AG04450 (cell line): ENCODE results near the gene AATK. TPM values are rescaled to one million over a fixed set of nuclear protein-coding genes. Genes with fewer than 3 reads are reported as not detected.

Experiments used
- CTCF ChIA-PET: fragments of 300-600, 350-600 bp; formaldehyde crosslinking; extraction: SDS; loops from one replicate; lab custom pipeline; 2022; ENCODE audit warnings: antibody characterized with exemption, inconsistent platforms; lab: Charles Lee
- POLR2A ChIA-PET: fragments of 350-600 bp; formaldehyde crosslinking; extraction: SDS; loops from one replicate; lab custom pipeline; 2021; ENCODE audit warnings: antibody characterized with exemption, inconsistent platforms; lab: Yijun Ruan, JAX
- DNase-seq: peaks from one replicate; pipeline ENCODE4 v3.0.0-alpha.2; 2011; ENCODE audit warnings: low read depth, low spot score
- H3K27ac ChIP-seq: one replicate; pipeline ENCODE4 v1.5.1; 2012; ENCODE audit warnings: low read depth, low read length, control low read depth
- H3K27me3 ChIP-seq: one replicate; pipeline ENCODE4 v1.6.0; 2012; ENCODE audit warnings: low read length; ENCODE audit not compliant: control insufficient read depth, insufficient read depth
- H3K4me3 ChIP-seq: 2 replicates; pipeline ENCODE4 v1.5.1; 2011; ENCODE audit warnings: mild to moderate bottlenecking, low read depth, low read length, control low read depth
- H3K9me3 ChIP-seq: 2 replicates; pipeline ENCODE4 v1.5.1; 2012; ENCODE audit warnings: low read length; ENCODE audit not compliant: control insufficient read depth, insufficient read depth
- polyA plus RNA-seq: library from polyadenylated mRNA; depleted of rRNA; stranded (reverse); fragments of >200 nt; gene quantifications from 2 replicates; pipeline ENCODE4 v1.2.3, GENCODE V29; 2011
- TF ChIP-seq, protein P1 (sequence below): IDR thresholded peaks from 2 replicates; pipeline ENCODE4 v1.5.1; 2011; ENCODE audit warnings: low read depth, low read length, control low read depth, inconsistent platforms

AATK gene
- polyA plus RNA-seq, 1 experiment, result 0.16 TPM

DNA sequence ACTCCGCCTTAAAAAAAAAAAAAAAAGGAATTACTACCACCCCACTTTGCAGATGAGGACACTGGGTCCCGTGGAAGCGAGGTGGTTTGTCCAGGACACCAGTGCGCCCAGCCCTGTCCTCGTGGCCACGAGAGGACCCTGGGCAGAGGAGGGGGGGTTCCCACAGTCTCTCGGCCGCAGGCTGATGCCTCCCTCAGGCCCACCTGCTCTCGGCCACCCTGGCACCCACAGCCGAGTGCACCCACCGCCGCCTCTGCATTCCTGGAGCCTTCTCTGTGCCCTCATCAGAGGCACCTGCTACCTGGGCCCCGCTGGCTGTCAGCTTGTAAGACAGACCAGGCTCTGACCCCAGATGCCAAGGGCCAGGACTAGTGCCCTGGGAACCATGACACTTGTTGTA is 28.8 kb downstream of the AATK start:
- H3K9me3 ChIP-seq, result peaks cover 23% of the 10 kb centered on the region
- DNase-seq, result no peak
- no peak overlapping the region for H3K4me3 ChIP-seq
- no peak overlapping the region for H3K27ac ChIP-seq
- POLR2A ChIA-PET, result no interaction called here
- H3K27me3 ChIP-seq, result peaks cover 5% of the 10 kb centered on the region
- CTCF ChIA-PET, result no interaction called here
- TF ChIP-seq, protein P1, sequence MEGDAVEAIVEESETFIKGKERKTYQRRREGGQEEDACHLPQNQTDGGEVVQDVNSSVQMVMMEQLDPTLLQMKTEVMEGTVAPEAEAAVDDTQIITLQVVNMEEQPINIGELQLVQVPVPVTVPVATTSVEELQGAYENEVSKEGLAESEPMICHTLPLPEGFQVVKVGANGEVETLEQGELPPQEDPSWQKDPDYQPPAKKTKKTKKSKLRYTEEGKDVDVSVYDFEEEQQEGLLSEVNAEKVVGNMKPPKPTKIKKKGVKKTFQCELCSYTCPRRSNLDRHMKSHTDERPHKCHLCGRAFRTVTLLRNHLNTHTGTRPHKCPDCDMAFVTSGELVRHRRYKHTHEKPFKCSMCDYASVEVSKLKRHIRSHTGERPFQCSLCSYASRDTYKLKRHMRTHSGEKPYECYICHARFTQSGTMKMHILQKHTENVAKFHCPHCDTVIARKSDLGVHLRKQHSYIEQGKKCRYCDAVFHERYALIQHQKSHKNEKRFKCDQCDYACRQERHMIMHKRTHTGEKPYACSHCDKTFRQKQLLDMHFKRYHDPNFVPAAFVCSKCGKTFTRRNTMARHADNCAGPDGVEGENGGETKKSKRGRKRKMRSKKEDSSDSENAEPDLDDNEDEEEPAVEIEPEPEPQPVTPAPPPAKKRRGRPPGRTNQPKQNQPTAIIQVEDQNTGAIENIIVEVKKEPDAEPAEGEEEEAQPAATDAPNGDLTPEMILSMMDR, result no peak

DNA sequence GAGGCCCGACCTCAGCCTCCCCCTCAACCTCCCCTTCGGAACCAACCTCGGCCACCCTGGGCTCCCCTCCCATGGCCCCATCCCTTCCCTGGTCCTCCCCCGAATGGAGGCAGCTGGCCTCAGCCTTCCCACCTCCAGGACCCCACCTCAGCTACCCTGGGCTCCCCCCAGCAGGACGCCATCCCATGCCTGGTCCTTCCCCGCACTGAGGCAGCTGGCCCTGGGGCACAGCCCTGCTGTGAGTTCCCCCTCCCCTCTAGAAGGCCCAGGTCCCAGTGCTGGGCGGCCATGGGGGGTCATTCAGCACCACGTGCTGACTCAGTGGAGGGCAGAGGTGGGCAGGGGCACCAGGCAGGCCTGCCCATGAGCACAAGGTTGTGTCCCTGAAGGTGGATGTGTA is 29.7 kb downstream of the AATK start:
- Histone ChIP-seq H3K27ac (no peak overlapping the region), H3K27me3 (peaks cover 5% of the 10 kb centered on the region), H3K9me3 (peaks cover 23% of the 10 kb centered on the region), H3K4me3 (no peak overlapping the region)
- DNase-seq, result no peak
- CTCF ChIA-PET, result no interaction called here
- TF ChIP-seq, protein P1, result no peak
- POLR2A ChIA-PET, result no interaction called here

DNA sequence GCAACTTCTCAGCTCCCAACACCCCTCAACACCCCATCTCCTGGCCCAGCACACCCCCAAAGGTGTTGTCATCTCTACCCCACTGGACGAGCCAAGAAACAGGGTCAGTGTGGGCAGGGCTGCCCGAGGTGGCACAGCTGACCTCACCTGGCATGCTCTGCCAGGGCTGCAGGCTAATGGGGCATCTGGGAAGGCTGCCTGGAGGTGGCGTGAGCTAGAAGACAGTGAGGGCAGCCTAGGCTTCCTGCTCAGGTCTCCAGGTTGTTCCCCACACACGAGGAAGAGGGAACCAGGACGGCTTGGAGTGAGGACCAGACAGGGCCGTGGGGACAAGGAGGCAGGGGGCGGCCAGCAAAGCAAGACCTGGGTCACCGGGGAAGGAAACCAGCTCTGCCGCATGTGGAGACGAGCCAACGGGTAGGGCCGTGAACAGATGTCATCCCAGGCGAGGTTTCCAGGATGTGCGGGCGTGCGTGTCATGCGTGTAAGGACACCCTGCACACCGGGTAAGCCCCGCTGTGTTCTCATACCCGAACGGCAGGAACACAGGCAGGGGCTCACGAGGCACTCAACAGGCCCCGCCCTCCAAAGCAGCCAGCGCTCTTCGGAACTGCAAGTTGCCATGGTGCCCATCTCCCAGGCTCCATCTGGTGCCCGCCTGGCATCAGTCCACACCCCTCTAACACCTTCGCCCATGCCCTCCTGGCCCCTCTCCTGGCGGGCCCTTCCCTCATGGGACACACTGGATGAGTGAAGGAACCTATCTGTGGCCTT is 30.3 kb downstream of the AATK start:
- ChIA-PET CTCF (no interaction called here), POLR2A (interaction anchor here (0.6 kb wide), 1 partner anchor 19 kb away, joined by 4 read pairs; no protein-coding TSS in a partner anchor)
- TF ChIP-seq, protein P1, result no peak
- DNase-seq, result no peak
- Histone ChIP-seq H3K27ac (no peak overlapping the region), H3K27me3 (peaks cover 5% of the 10 kb centered on the region), H3K9me3 (peaks cover 23% of the 10 kb centered on the region), H3K4me3 (no peak overlapping the region)

GRCh38 chr17:81134064-81134781 is 31.8 kb downstream of the AATK start:
- H3K9me3 ChIP-seq, result peaks cover 19% of the 10 kb centered on the region
- no peak for DNase-seq
- POLR2A ChIA-PET, result no interaction called here

More at GRCh38 chr17:81134064-81134781, 31.8 kb downstream of the AATK start:
- CTCF ChIA-PET, result interaction anchor here (1.2 kb wide), 1 partner anchor 8 kb away, joined by 4 read pairs; no protein-coding TSS in a partner anchor
- H3K27me3 ChIP-seq, result peaks cover 4% of the 10 kb centered on the region
- no peak overlapping the region for H3K27ac ChIP-seq
- no peak overlapping the region for H3K4me3 ChIP-seq
- TF ChIP-seq, protein P1, result no peak
